ENCODE data around the gene WNT8A.

- TF ChIP-seq, protein P1, sequence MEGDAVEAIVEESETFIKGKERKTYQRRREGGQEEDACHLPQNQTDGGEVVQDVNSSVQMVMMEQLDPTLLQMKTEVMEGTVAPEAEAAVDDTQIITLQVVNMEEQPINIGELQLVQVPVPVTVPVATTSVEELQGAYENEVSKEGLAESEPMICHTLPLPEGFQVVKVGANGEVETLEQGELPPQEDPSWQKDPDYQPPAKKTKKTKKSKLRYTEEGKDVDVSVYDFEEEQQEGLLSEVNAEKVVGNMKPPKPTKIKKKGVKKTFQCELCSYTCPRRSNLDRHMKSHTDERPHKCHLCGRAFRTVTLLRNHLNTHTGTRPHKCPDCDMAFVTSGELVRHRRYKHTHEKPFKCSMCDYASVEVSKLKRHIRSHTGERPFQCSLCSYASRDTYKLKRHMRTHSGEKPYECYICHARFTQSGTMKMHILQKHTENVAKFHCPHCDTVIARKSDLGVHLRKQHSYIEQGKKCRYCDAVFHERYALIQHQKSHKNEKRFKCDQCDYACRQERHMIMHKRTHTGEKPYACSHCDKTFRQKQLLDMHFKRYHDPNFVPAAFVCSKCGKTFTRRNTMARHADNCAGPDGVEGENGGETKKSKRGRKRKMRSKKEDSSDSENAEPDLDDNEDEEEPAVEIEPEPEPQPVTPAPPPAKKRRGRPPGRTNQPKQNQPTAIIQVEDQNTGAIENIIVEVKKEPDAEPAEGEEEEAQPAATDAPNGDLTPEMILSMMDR (conservative IDR thresholded peaks at IDR 0.05), result no peak
- TF ChIP-seq ZFX (IDR thresholded peaks at IDR 0.05), result no peak
Observed at GRCh38 chr5:138078006-138078643, 5.7 kb upstream of the WNT8A start.
